ENCODE data around the gene TCN1. TPM values are rescaled to one million over a fixed set of nuclear protein-coding genes. Genes with fewer than 3 reads are reported as not detected.

Gene TCN1
- total and polyA plus RNA-seq, 2 donors = 0.13 TPM; not detected in 1

GRCh38 chr11:59810911-59811259 lies 55.4 kb downstream of the TCN1 start:
- Histone ChIP-seq H3K36me3 (ENCODE audit: insufficient read depth) (peaks cover 5% of the 10 kb centered on the region), H3K4me1 (ENCODE audit: insufficient read depth) (no peaks in the 10 kb centered on the region), H3K4me3 (ENCODE audit: low read depth, low read length) (peak overlapping the region; percentile 87), H3K27ac (ENCODE audit: low read depth) (peak overlapping the region; percentile 60)
- DNase-seq (ENCODE audit: extremely low spot score) = no peak
- 12% methylated on average over 8 of the region's 8 CpGs for WGBS

DNA sequence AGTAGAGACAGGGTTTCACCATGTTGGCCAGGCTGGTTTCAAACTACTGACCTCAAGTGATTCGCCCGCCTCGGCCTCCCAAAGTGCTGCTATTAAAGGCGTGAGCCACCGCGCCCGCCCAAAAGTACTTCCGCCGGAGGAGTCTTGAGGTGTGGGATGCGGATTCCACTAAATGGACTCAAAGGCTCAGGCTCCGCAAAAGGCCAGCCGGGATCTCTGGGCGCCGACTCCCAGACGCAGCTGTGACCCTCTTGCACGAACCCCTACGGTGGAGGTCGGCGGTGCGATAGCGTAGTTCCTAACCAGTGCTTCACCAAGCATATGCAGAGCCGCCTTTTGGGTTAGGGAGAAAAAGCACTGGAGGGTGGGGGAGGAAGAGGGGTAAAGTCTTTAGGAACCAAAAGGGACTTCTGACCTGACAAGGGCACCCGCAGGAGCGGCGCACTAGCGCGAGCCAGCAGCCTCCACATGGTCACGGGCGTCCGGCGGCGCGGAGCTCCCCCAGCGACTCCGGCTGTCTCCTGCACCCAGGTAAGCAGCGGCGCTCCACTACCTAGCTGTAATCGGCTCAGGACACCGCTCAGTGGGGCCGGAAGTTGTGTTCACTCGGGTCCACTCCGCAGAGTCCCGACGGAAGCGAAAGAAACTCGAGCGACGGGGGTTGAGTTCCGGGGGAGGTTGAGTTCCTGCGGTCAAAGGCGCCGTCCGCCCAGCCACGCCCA lies 55.9 kb downstream of the TCN1 start, which contains the start of gene MRPL16:
TSS of gene MRPL16 (minus strand) at position 590 of the 722 bp plus-strand sequence. CDS start at position 470, 120 bp downstream.
- H3K27ac ChIP-seq (ENCODE audit: low read depth) = peak within 1 kb of the TSS; percentile 64
- under 1% methylated on average over 54 of the region's 54 CpGs for WGBS
- peaks cover 5% of the 10 kb centered on the region for H3K36me3 ChIP-seq (ENCODE audit: insufficient read depth)
- no peaks in the 10 kb centered on the region for H3K4me1 ChIP-seq (ENCODE audit: insufficient read depth)
- peak within 1 kb of the TSS; percentile 87 for H3K4me3 ChIP-seq (ENCODE audit: low read depth, low read length)
- peak; percentile 82 for DNase-seq (ENCODE audit: extremely low spot score)

DNA sequence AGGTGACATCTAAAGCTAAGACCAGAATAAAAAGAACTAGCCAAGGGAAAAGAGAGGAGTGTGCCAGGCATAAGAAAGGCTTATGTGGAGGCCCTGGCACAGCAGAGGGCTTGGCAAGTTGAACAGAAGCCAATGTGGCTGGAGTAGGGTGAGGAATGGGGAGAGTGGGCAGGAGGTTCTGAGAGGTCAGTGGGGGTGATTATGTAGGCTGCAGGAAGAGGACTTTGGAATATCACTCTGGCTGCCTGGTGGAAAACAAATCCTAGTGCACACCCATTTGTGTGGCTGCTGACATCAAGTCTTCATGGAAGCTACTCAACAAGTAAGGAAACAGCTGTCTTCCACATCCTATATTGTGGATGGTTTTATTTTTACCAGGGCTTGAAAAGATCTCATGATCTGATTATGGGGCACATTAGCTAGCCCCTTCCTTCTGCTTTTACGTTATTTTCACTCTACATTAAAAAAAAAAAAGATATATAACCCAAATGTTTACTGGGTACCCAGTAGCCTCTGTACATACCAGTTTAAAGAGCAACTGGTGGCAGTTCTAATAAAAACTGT lies 59.2 kb downstream of the TCN1 start:
- H3K4me3 ChIP-seq (ENCODE audit: low read depth, low read length) = no peak overlapping the region
- no peak for DNase-seq (ENCODE audit: extremely low spot score)
- H3K36me3 ChIP-seq (ENCODE audit: insufficient read depth) = peaks cover 5% of the 10 kb centered on the region
- H3K4me1 ChIP-seq (ENCODE audit: insufficient read depth) = no peaks in the 10 kb centered on the region
- 73% methylated on average over 1 of the region's 1 CpG for WGBS
- no peak overlapping the region for H3K27ac ChIP-seq (ENCODE audit: low read depth)

GRCh38 chr11:59804061-59804460 lies 62.2 kb downstream of the TCN1 start:
- no peak for DNase-seq (ENCODE audit: extremely low spot score)
- Histone ChIP-seq H3K27ac (ENCODE audit: low read depth) (no peak overlapping the region), H3K4me1 (ENCODE audit: insufficient read depth) (no peaks in the 10 kb centered on the region), H3K36me3 (ENCODE audit: insufficient read depth) (peaks cover 5% of the 10 kb centered on the region), H3K4me3 (ENCODE audit: low read depth, low read length) (no peak overlapping the region)
- 91% methylated on average over 2 of the region's 2 CpGs for WGBS

Other genes starting within 250 kb of the TCN1 start
- 10.9 TPM for gene PATL1, start 197.4 kb downstream of the TCN1 start, total RNA-seq
- 19.5 TPM for gene PATL1, start 197.4 kb downstream of the TCN1 start, polyA plus RNA-seq
- not detected for gene OR10V1, start 152.6 kb downstream of the TCN1 start, total RNA-seq
- not detected for gene OR10V1, start 152.6 kb downstream of the TCN1 start, polyA plus RNA-seq
- 11.9 TPM for gene STX3, start 111.1 kb downstream of the TCN1 start, total RNA-seq
- 14.2 TPM for gene STX3, start 111.1 kb downstream of the TCN1 start, polyA plus RNA-seq
- gene MRPL16, start 55.7 kb downstream of the TCN1 start, total RNA-seq = 24.0 TPM
- 49.9 TPM for gene MRPL16, start 55.7 kb downstream of the TCN1 start, polyA plus RNA-seq
- not detected for gene CBLIF, start 21.0 kb downstream of the TCN1 start, total RNA-seq
- not detected for gene CBLIF, start 21.0 kb downstream of the TCN1 start, polyA plus RNA-seq
- not detected for gene OOSP3, start 12.3 kb upstream of the TCN1 start, total RNA-seq
- gene OOSP3, start 12.3 kb upstream of the TCN1 start, polyA plus RNA-seq = not detected
- 0.48 TPM for gene OOSP1, start 71.9 kb upstream of the TCN1 start, total RNA-seq
- not detected for gene OOSP1, start 71.9 kb upstream of the TCN1 start, polyA plus RNA-seq
- not detected for gene OOSP4A, start 97.5 kb upstream of the TCN1 start, total RNA-seq
- gene OOSP4A, start 97.5 kb upstream of the TCN1 start, polyA plus RNA-seq = not detected
- not detected for gene OOSP4B, start 150.7 kb upstream of the TCN1 start, total RNA-seq
- not detected for gene OOSP4B, start 150.7 kb upstream of the TCN1 start, polyA plus RNA-seq
- gene OOSP2, start 173.9 kb upstream of the TCN1 start, total RNA-seq = not detected
- not detected for gene OOSP2, start 173.9 kb upstream of the TCN1 start, polyA plus RNA-seq
- gene MS4A3, start 190.2 kb upstream of the TCN1 start, total RNA-seq = 0.69 TPM
- gene MS4A3, start 190.2 kb upstream of the TCN1 start, polyA plus RNA-seq = 0.08 TPM
- gene MS4A2, start 222.2 kb upstream of the TCN1 start, total RNA-seq = 17.3 TPM
- gene MS4A2, start 222.2 kb upstream of the TCN1 start, polyA plus RNA-seq = 1.3 TPM

All from urinary bladder (tissue), 4 donors.